Heart left ventricle (tissue), 16 donors: ENCODE results near the gene DUSP1. TPM values are rescaled to one million over a fixed set of nuclear protein-coding genes. Genes with fewer than 3 reads are reported as not detected.

Experiments used
- ATAC-seq, 4 donors: fragments of 200-7000 bp; cut with Tn5 transposase; one replicate each; pipeline ENCODE4 v1.9.1; 2020 to 2022; ENCODE audit warnings: moderate library complexity in 4 of 4, mild to moderate bottlenecking in 3 of 4, moderate number of reproducible peaks in 1 of 4
- DNase-seq, 5 donors: peaks; one replicate each; pipeline ENCODE4 v3.0.0-alpha.2; 2020
- H3K27ac ChIP-seq, 12 donors: fragments of 200-600 bp; sonication (generic) in 4 of 12; one replicate each; pipeline versions ENCODE4 v1.5.0 to v1.8.0; 2016 to 2022; ENCODE audit warnings: mild to moderate bottlenecking in 2 of 12
- H3K27me3 ChIP-seq, 9 donors: fragments of 200-600 bp; sonication (generic) in 2 of 9; one replicate each; pipeline versions ENCODE4 v1.5.1 to v1.8.0; 2016 to 2022; ENCODE audit warnings: mild to moderate bottlenecking in 3 of 9
- H3K36me3 ChIP-seq, 9 donors: fragments of 200-600 bp; sonication (generic) in 2 of 9; one replicate each; pipeline versions ENCODE4 v1.5.0 to v1.8.0; 2018 to 2022; ENCODE audit warnings: mild to moderate bottlenecking in 2 of 9
- H3K4me1 ChIP-seq, 12 donors: fragments of 200-600 bp; sonication (generic) in 4 of 12; one replicate each; pipeline versions ENCODE4 v1.5.0 to v1.8.0; 2016 to 2022; ENCODE audit warnings: mild to moderate bottlenecking in 3 of 12
- H3K4me3 ChIP-seq, 12 donors: fragments of 200-600 bp; sonication (generic) in 4 of 12; one replicate each; pipeline versions ENCODE4 v1.5.0 to v1.8.0; 2017 to 2022; ENCODE audit warnings: mild to moderate bottlenecking in 9 of 12, moderate library complexity in 4 of 12
- H3K9me3 ChIP-seq, 12 donors: fragments of 200-600 bp; sonication (generic) in 4 of 12; one replicate each; pipeline versions ENCODE4 v1.5.0 to v1.8.0; 2016 to 2022; ENCODE audit warnings: mild to moderate bottlenecking in 1 of 12
- CTCF ChIP-seq, 12 donors: fragments of 200-600 bp; sonication (generic) in 4 of 12; IDR thresholded peaks; one replicate each; pipeline versions ENCODE4 v1.5.0 to v1.8.0; 2018 to 2022; ENCODE audit warnings: antibody characterized with exemption in 12 of 12, mild to moderate bottlenecking in 5 of 12
- POLR2A ChIP-seq, 2 donors: fragments of 450-650 bp; IDR thresholded peaks; one replicate each; pipeline ENCODE4 v1.6.1; 2017; ENCODE audit warnings: antibody characterized with exemption in 2 of 2, mild to moderate bottlenecking in 2 of 2, moderate library complexity in 2 of 2
- WGBS, 4 donors: extraction: QIAGEN DNeasy Blood & Tissue Kit in 2 of 4; methylation state at CpG; one replicate each; pipeline versions ENCODE4 v1.1.5 to v1.1.7; 2013 to 2018; 5-methylcytosine and 5-hydroxymethylcytosine counted together
- intact Hi-C, 10 donors: fragments of 100-400 bp; cut with DNase I; formaldehyde crosslinking; loops; one replicate each; pipeline versions ENCODE4 v1.11.1 to v1.14.2; 2022
- polyA plus RNA-seq, 2 donors: library from polyadenylated mRNA; stranded (reverse); fragments of 200-250 nt; gene quantifications; one replicate each; pipeline ENCODE4 v1.2.3, GENCODE V29; 2013
- total RNA-seq, 9 donors: library from RNA; depleted of rRNA in 2 of 9; stranded (reverse); fragments of >200 nt in 2 of 9; fragmentation: NEBNext Ultra II Directional in 3 of 9; extraction: Animal tissue kit (Norgen Biotek cat#: 25700) in 3 of 9; gene quantifications; one replicate each; pipeline versions ENCODE4 v1.1.0 to v1.2.4, GENCODE V29; 2016 to 2023
- donor health status: ischemic (EF 13 %, LVEDD 7.1; RV severe dilation, severe dysfunction).
- donor health status: healthy with polysubstance abuse.
- donor health status: DM: no; HTN: yes; CAD: no.
- donor health status: DM: no; HTN: no; CAD: no.
- donor health status: ischemic (EF 25% LVEDD 6.9; RV normal size, moderate dysfunction).
- donor health status: ischemic (EF 25% LVEDD 5.7; RV mildly dilated, moderate dysfunction).
- donor health status: healthy.
- donor health status: DM: yes; HTN: yes; CAD: no.
- donor health status: ischemic (EF 35%, LVEDD 5.7; RV mildly dilated, moderate dysfunction).
- donor health status: nonischemic (EF 11% LVEDD 7.7; RV severe dilation, severe dysfunction).
- donor health status: DM: yes; HTN: yes; CAD: no.
- donor health status: PGD.
- donor health status: ischemic (EF 29% LVEDD 5.4; RV normal size, mild dysfunction).
- donor health status: nonischemic (EF 23%, LVEDD 6.1; RV moderate dilation, normal function).

DUSP1 gene
- total and polyA plus RNA-seq, 11 donors = 24.3 to 335 (median 78.2) TPM

GRCh38 chr5:172793577-172794488 is 22.8 kb upstream of the DUSP1 start:
- TF ChIP-seq CTCF (IDR thresholded peaks at IDR 0.05) (no peak), POLR2A (IDR thresholded peaks at IDR 0.05) (no peak)
- no peaks in the 10 kb centered on the region for H3K27me3 ChIP-seq

GRCh38 chr5:172792701-172793570 is 21.9 kb upstream of the DUSP1 start:
- intact Hi-C loops = no loop called here
- DNase-seq (no peak), ATAC-seq (no peak)
- no peak overlapping the region for H3K4me3 ChIP-seq
- WGBS, 4 donors = 83 to 92% (median 88%) methylated on average over 13 of the region's 13 CpGs
- H3K36me3 ChIP-seq = no peaks in the 10 kb centered on the region
- peaks cover 6 to 84% (median 41%) of the 10 kb centered on the region in 12 donors for H3K4me1 ChIP-seq
- no peaks in the 10 kb centered on the region for H3K9me3 ChIP-seq
- TF ChIP-seq POLR2A (IDR thresholded peaks at IDR 0.05) (no peak), CTCF (IDR thresholded peaks at IDR 0.05) (no peak)
- H3K27ac ChIP-seq = peak overlapping the region in 4 of 12 donors; percentile 77 to 86 (median 79)
- H3K27me3 ChIP-seq = no peaks in the 10 kb centered on the region

More at GRCh38 chr5:172793577-172794488, 22.8 kb upstream of the DUSP1 start:
- DNase-seq (no peak), ATAC-seq (no peak)
- no peaks in the 10 kb centered on the region for H3K36me3 ChIP-seq
- intact Hi-C loops = loop anchor here in 1 of 10 donors (2.0 kb wide), 1 partner anchor 21 kb away; no protein-coding TSS in a partner anchor
- peak overlapping the region; percentile 30 to 86 (median 70) for H3K27ac ChIP-seq
- H3K9me3 ChIP-seq = no peaks in the 10 kb centered on the region
- H3K4me3 ChIP-seq = no peak overlapping the region
- peaks cover 6 to 84% (median 34%) of the 10 kb centered on the region in 12 donors for H3K4me1 ChIP-seq
- WGBS, 4 donors = 83 to 88% (median 84%) methylated on average over 17 of the region's 17 CpGs

GRCh38 chr5:172791726-172792445 is 20.9 kb upstream of the DUSP1 start:
- Histone ChIP-seq H3K27ac (no peak overlapping the region), H3K9me3 (no peaks in the 10 kb centered on the region), H3K4me1 (peaks cover 6 to 73% (median 41%) of the 10 kb centered on the region in 12 donors), H3K36me3 (no peaks in the 10 kb centered on the region), H3K4me3 (no peak overlapping the region), H3K27me3 (no peaks in the 10 kb centered on the region)
- intact Hi-C loops = no loop called here
- ATAC-seq (no peak), DNase-seq (no peak)
- 96 to 97% (median 96%) methylated on average over 10 of the region's 10 CpGs for WGBS, 4 donors
- TF ChIP-seq CTCF (IDR thresholded peaks at IDR 0.05) (no peak), POLR2A (IDR thresholded peaks at IDR 0.05) (no peak)
